Thyroid gland (tissue), 4 donors: Measurements from ENCODE around the gene GALNTL6.

Experiments used
- CTCF ChIP-seq, 6 experiments: fragments of 200-600 bp in 3 of 6; fragments of 450-650 bp in 3 of 6; sonication (generic) in 3 of 6; IDR thresholded peaks; one replicate each; pipeline ENCODE4 v1.5.1; 2016 to 2019; ENCODE audit warnings: antibody characterized with exemption in 6 of 6, mild to moderate bottlenecking in 2 of 6, inconsistent platforms in 1 of 6, moderate library complexity in 1 of 6
- POLR2A ChIP-seq, 2 donors: fragments of 450-650 bp; IDR thresholded peaks; one replicate each; pipeline ENCODE4 v1.6.1; 2017; ENCODE audit warnings: antibody characterized with exemption in 2 of 2, mild to moderate bottlenecking in 2 of 2, moderate library complexity in 1 of 2

GRCh38 chr4:172995161-172995560, 1182.0 kb downstream of the GALNTL6 start:
- TF ChIP-seq CTCF (IDR thresholded peaks at IDR 0.05) (no peak), POLR2A (IDR thresholded peaks at IDR 0.05) (no peak)
